ENCODE data around the gene NPM3.

NPM3 gene, protein sequence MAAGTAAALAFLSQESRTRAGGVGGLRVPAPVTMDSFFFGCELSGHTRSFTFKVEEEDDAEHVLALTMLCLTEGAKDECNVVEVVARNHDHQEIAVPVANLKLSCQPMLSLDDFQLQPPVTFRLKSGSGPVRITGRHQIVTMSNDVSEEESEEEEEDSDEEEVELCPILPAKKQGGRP

DNA sequence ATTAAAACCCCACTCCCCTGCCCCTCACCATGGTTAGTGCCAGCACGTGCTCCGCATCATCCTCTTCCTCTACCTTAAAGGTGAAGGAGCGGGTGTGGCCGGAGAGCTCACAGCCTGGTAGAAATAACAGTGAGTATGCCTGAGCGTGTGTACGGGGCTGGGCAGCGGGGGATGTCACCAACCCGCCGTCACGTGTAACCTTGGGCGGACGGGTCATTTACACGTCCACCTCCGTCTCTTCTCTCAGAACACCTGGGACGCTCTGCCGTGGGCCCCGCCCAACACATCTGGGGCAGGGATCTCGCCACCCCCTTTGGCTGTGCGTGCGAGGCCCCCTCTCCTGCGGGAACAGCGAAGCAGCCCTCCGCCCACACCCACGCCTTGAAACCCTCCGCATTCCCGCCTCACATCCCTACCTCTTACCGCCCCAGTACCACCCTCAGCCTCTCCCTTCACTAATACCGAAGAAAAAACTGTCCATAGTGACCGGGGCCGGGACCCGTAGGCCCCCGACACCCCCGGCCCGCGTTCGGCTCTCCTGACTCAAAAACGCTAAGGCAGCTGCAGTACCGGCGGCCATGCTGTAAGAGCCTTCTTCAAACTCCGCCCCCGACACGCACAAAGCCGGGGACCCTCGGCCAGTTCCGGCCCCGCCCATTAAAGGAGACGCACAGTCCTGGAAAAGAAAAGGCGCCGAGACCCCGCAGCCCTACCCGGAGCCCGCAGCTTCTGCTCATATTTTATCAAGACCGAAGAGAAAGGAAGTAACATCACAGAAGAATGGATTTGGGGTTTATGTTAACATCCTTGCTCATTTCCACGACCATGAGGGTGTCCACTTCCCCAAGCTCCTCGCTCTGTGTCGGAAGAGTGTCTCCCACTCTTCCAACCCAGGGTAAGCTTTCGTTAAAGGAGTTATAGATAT, at the start of gene NPM3:
TSS of gene NPM3 (minus strand) at position 636 of the 925 bp plus-strand sequence. CDS start at position 580, 56 bp downstream.
- peak; percentile 38 to 70 for DNase-seq (ENCODE audit: extremely low read depth in 1 of 2, low read depth in 1 of 2)

DNA sequence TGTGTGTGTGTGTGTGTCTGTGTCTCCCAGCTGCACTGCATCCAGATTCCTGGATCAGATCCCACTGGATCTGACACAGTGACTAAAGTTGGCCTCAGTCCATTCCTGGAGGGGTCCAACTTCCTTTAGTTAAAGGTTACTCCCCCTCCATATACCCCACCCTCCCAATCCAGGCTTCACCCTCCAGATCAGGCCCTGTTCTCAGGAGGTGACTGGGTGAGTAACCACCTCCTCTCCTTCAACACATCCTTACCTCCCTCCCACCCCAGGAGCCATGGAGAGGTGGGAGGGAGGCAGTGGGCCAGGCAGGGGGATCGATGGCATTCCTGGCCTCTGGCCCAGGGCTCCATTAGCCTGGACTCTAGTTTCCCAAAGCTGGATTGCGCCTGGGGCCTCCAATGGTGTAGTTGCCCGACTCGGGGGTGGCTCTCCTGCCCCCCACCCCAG, 49.1 kb upstream of the NPM3 start:
- DNase-seq (ENCODE audit: extremely low read depth in 1 of 2, low read depth in 1 of 2) = no peak

DNA sequence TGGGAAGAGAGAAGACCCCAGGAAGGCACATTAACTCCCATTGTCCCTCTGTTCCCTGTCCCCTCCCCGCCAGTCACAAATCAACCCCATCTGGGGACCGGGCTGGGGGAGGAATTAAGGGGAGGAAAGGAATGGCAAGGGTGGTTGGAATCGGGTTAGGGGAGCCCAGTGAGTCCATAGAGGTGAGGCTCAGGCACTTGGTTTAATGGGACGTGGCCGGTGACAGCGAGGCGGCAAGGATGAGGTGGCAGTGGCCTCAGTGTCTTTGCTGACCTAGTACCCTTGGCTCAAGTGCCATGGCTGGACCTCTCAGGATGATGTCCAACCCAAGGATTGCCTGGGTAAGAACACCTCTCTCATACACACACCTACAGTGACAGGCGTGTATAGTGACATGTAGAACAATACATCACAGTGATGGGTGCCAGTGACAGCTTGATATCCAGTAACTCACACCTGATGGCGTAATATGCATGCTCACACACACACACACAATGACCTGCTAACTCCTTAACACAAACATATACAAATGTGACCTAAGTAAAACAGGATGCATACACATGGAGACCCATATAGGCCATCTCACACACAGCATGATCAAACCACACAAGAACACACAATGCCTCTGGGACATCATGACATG, 48.0 kb upstream of the NPM3 start:
- DNase-seq (ENCODE audit: extremely low read depth in 1 of 2, low read depth in 1 of 2) = no peak

DNA sequence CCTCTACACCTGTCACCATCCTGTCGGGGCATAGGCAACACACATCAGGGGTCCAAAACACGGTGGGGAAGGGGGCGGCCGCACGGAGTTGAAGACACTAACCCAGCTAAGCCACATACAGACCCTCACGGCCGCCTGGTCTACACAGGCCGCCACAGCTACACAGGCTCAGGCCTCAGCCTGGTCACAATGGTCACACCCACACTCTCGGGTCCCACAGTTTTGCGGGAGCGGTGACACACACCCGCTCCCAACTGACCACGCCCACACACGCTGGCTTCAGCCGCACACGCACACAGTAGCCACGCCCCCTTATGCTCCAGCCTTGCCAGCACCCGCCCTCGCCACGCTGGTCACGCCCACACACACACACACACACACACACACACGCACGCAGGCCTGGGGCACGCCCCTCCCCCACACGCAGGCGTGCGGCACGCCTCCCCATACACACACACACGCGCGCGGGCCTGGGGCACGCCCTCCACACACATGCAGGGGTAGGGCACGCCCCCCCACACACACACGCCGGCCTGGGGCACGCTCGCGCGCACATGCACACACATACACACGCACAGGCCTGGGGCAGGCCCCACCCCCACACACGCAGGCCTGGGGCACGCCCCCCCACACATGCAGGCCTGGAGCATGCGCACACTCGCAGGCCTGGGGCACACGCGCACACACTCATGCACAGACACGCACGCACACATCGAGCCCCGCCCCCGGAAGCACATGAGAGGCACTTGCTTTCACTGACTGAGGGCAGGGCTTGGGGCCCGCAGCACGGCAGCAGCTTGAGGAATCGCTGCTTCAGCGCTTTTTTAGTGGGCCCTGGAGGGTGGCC, 47.3 kb upstream of the NPM3 start:
- peak; percentile 82 to 88 for DNase-seq (ENCODE audit: extremely low read depth in 1 of 2, low read depth in 1 of 2)

DNA sequence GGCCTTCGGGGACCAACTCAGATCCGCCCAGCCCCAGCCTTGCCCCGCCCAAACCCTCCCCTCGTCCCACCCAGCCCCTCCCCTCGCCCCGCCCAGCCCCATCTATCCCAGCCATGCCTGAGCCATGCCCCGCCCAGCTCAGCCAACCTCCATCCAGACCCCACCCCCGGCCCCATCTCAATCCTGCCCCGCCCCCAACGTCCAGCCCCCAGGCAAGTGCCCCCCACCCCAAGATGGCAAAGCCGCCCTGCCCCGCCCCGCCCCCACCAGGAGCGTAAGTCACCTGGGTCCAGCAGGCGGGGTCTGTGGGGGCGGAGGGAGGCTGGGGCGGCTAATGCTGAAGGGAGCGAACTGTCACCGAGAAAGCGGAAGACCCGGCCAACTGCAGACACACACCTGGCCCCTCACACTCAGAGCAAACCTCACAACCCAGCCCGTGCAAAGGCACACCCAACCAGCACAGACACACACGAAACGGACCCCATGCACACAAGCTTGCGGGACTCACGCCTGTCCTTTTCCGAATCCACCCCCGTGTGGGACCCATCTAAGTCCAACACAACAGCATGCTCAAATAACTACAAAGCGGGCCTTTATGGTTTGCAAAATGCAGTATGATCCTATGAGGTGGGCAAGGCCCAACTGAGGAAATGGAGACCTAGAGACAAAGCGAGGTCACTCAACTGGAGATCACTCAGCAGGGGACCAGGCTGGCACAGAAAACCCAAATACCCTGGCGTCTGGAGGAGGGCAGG, 46.5 kb upstream of the NPM3 start:
- DNase-seq (ENCODE audit: extremely low read depth in 1 of 2, low read depth in 1 of 2) = no peak

DNA sequence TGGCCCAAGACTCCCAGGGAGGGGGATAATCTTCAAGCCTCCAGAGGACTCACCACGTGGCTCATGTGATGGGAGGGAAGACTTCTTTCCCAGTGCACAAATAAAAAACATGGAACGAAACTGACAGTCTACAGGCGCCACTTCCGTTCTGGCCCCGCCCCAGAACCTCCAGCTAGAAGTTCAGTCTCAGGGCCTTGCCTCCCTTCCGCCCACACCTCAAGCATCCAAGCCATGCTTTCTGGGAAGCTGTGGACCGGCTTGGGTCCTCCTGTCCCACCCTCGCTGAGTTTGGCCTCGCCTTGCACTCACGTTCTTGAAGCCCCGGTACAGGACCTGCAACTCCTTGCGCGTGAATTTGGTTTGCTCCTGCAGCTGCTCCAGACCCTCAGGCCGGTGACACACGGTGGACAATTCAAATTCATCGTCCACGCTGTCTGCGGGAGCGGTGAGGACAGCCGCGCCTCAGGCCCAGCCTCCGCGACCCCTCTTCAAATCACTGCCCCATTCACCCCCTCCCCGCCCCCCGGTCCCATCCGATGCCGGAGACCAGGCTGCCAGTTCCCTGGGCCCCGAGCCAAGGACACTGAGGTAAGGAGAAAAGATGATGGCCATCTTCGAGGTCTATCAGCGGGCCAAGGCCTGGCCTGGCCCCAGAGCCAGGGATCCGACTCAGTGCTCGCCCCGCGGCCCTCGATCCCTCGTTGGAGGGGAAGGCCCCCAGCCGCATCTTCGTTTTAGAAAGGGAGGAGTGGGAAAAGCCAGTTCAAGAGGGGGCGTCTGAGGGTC, 45.7 kb upstream of the NPM3 start:
- DNase-seq (ENCODE audit: extremely low read depth in 1 of 2, low read depth in 1 of 2) = no peak

DNA sequence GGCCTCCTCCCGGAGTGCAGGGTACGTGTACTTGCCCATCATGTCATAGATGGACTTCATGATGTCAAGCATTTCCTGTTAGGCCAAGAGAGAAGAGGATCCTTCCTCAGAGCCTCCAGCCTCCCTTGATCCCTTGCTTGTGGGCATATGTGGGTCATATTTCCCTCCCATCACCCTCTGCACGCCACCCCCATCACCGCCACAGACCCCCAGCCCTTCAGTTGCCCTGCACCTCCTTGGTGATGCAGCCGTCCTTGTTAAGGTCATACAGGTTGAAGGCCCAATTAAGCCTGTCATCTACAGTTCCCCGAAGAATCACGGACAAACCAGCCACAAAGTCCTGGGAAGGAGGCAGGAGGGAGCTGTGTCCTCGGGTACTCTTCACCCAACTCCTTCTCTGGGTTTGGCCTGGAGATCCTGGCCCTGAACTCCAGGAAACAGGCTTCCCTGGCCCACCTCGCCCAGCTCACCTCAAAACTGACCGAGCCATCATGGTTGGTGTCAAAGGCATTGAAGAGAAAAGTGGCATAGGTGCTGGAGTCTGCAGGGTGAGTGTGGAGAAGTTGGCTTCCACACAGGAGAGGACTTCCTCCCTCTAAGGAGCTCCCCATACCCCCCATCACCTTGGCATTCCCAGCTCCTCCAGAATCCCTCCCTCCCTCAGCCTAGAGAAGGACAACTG, 44.8 kb upstream of the NPM3 start:
- no peak for DNase-seq (ENCODE audit: extremely low read depth in 1 of 2, low read depth in 1 of 2)

DNA sequence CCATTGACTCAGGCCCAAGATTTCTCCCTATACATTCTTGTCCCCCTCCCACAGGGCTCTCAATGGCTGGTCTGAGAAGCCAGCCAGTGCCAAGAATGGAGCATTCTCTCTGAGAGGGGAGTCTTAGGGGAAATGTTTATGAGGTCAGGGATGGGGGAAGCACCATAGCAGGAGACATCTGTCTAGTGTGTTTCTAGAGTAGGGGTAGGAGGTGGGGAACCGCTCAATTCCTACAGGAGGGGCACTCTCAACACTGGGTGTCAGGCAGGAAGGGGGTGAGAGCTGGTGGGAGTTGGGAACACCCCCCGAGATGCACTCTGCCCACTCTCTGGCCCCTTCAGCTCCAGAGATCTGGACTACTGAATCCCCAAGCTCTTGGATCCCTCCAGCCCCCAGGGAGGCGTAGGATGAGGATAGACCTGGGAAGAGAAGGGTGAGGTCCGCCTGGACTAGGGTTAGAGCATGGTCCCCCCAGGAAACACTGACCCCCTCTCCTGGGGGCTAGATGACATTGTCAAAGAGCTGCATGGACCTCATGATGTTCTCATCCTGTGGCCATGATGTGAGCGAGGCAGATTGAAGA, 43.7 kb upstream of the NPM3 start:
- DNase-seq (ENCODE audit: extremely low read depth in 1 of 2, low read depth in 1 of 2) = no peak

DNA sequence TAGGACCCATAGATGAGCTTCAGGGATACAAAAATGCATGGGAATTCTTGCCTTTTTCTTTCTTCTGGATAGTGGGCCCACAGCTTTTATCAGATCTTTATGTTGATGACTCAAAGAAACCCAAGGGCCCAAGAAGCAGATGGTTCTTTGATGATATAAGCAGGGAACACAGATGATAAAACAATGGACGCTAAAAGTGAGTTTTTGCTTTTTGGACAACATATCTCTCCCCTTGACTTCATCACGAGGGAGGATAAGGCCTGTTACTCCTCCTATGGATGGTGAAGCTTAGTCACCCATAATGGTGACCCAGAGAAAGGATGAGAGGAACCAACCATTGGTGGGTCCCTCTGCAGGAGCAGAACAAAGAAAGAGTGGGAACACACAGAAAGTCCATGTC, 41.5 kb upstream of the NPM3 start:
- DNase-seq (ENCODE audit: extremely low read depth in 1 of 2, low read depth in 1 of 2) = no peak

DNA sequence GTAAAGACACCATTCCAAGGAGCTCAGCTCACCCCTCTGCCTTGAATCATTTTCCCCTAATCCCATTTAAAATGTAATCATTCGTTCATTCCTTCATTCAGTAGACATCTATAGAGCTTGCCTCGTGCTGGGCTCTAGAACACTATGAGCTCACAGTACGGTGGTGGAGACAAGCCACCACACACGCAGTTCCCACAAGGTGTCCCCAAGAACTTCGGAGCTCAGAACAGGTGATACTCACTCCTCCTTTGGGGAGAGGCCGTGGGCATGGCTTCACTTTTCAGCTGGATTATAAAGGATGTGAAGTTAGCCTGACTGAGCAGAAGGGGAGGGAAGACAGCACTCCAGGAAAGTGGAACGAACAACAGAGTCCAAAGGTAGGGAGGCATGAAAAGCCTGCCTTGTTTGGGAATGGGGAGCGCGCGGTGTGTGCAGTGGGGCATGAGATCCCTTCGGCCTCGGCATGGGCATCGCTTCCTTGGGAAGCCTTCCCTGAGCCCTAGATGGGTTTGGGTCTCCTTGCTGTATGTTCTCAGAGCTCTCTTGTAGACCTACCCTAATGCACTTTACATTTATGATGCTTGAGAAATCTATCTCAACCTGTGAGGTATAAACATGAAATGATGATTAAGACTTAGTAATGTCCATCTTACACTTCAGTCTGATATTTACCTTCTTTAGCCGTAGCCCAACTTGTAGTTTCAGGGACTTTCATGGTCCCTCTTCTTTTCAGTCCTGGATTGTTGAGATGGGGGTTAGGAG, 35.8 kb upstream of the NPM3 start:
- DNase-seq (ENCODE audit: extremely low read depth in 1 of 2, low read depth in 1 of 2) = no peak

DNA sequence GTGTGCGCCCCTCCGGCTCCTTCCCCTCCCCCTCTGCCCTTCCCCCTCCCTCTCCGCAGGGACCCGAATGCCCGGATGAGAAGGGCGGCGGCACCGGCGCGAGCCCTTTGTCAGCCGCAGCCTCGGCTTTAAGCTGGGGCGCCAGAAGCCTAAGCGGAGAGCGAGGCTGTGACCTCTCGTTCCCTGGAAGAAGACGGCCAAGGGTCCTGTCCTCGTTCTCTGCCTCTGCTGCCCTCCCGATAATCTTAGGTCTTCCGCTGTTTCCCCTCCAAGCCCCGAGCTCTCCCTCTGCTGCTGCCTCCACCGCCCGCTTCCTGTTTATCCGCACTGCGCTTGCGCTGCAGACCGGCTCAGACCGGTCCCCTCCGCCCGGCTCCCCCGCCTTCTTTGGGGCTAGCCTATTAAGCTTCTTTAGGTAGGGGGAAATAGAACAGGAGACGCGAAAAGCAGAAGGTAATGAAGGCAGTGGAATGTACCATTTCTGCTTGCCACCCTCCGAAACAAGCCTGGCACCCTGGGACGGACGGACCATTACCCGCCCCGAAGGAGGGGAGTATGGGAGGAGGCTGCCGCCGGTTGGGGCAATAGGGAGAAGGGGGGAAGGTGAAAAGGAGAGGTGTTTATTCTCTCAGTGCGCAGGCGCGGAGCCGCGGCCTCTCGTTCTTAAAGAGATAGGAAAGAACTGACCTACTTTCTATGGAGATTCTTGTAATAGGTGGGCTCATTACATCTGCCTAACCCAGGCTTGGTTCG, 35.0 kb upstream of the NPM3 start, which contains the start of gene OGA:
TSS of gene OGA (minus strand) at position 326 of the 753 bp plus-strand sequence. CDS start 422 bp downstream, outside the sequence.
- DNase-seq (ENCODE audit: extremely low read depth in 1 of 2, low read depth in 1 of 2) = peak; percentile 94 to 96

DNA sequence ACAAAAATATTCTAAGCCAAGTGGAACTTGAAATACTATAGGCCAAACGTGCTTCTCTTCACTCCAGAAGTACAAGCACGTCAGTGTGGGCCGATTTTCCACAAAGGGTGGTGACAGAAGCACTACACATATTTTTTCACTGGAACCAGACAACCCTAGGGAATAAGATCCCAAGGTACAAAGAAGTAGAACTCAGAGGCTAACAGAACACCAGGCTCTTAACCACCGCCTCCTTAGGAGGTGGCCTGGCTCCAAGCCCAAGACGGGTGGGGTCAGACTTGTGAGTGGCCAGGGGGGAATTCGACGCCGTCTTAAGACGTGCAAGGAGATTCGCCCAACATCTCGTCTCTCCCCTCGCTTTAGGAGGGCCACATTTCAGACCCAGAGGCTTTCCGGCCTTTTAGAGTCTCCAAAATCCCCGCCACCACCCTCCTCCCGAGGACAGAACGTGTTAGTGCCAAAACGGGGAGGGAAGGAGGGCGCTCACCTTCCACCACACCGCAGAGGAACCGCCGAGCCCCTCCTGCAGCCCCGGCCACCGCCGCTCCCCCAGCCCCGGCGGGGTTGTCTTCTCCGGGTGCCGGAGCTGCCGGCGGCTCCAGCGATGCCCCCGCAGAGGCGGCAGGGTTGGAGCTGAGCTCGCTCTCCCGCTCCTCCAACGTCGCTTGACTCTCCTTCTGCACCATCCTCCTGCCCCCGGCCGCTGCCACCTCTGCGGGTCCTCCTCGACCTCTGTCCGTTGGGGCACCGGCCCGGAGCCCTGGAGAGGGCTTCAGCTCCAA, 34.3 kb upstream of the NPM3 start:
- no peak for DNase-seq (ENCODE audit: extremely low read depth in 1 of 2, low read depth in 1 of 2)

DNA sequence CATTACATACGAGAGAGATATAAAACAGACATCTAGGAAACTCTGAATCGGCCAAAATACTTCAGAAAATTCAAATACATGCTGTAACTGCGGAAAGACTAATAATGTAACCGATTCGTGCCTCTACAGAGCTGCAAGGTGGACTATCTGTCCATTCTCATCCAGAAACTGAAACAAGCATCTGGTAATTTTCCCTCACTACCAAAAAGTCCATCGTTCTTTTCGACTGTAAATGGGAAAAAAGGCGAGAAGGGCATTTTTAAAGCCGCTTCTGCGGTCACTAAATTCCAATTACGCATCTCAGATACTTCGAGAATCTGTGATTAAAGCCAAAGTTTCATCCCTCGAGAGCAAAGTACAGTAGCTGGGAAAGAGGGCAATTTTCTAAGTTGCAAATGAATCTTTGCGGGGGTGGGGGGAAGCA, 33.7 kb upstream of the NPM3 start:
- DNase-seq (ENCODE audit: extremely low read depth in 1 of 2, low read depth in 1 of 2) = no peak

DNA sequence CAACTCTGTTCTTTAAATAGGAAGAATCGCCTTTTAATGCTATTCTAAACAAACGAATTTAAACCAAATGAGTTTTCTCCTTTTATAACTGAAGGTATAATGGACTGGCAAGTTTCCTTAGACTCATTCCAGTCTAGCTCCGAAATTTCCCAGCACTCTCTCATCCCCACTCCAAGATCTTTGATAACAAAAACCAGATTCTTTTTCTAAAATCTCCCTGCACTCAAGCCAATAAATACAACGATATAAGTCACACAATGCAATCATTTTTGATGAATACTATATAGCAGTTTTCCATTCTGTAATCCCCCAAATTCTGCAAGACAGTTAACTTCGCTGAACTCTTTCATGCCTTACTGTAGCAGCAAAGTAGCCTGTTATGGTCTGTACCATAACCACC, 33.1 kb upstream of the NPM3 start:
- no peak for DNase-seq (ENCODE audit: extremely low read depth in 1 of 2, low read depth in 1 of 2)

DNA sequence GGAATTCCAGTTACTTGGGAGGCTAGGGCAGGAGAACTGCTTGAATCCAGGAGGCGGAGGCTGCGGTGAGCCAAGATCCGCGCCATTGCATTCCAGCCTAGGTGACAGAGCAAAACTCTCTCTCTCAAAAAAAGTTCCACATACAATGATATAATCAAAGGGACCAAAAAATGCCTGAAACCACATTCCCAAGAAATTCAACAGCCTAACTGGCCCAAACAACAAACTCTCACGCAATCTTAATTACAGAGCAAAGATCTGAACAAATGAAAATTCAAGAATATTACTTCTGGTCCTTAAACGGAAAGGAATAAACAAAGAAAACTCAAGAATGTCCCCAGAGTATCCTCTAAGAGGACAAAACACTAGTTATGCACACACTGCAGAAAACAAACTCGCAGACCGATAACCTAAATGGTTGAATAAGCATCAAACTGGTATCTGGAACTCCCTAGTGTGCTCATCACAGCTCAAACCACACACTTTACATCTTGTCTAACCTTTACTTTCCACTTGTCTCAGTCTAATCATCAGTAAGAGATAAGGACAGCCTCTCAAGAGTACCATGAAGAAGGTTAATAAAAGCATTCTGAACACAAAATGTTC, 31.3 kb upstream of the NPM3 start:
- DNase-seq (ENCODE audit: extremely low read depth in 1 of 2, low read depth in 1 of 2) = no peak

DNA sequence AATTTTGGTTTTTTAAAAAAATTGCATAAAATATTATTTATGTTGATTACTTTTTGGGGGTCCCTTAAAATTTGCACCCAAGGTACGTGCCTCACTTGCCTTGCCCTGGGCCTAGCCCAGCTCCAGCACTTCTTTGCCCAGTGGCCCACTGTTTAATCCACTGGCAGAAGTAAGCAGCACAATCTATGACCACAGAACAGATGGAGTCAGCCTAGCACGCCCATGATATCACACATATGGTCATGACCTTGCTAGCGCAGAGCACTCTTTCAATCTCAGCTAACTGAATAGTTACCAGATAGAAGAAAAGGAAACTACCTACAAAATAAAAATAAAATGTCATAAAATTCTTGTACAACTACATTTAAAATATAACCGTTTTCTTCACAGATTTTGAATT, 29.4 kb upstream of the NPM3 start:
- no peak for DNase-seq (ENCODE audit: extremely low read depth in 1 of 2, low read depth in 1 of 2)
